WTC11 (cell line): ENCODE results near the gene MBD3L4. TPM values are rescaled to one million over a fixed set of nuclear protein-coding genes. Genes with fewer than 3 reads are reported as not detected.

Experiments
- ATAC-seq: fragments of 200-7000 bp; cut with Tn5 transposase; 2 replicates; pipeline ENCODE4 v1.10.0; 2021; ENCODE audit warnings: mild to moderate bottlenecking, moderate library complexity
- CTCF ChIA-PET: fragments of 300-600 bp; sonication (Branson Sonifier 250); formaldehyde crosslinking; loops from one replicate; lab custom pipeline; 2021; ENCODE audit warnings: antibody characterized with exemption; lab: Charles Lee
- POLR2A ChIA-PET: fragments of 350-600 bp; sonication (Branson Sonifier 250); formaldehyde crosslinking; loops from one replicate; lab custom pipeline; 2021; ENCODE audit warnings: antibody characterized with exemption; lab: Charles Lee
- DNase-seq: peaks from one replicate; pipeline ENCODE4 v3.0.0; 2021; ENCODE audit warnings: low spot score
- H3K27ac Mint-ChIP-seq: 2 replicates; pipeline ENCODE4 v1.8.0; 2021; ENCODE audit warnings: mixed read lengths
- H3K27me3 Mint-ChIP-seq: 2 replicates; pipeline ENCODE4 v1.8.0; 2021; ENCODE audit warnings: low read depth, mild to moderate bottlenecking, moderate library complexity, mixed read lengths
- H3K36me3 Mint-ChIP-seq: 2 replicates; pipeline ENCODE4 v1.8.0; 2021; ENCODE audit warnings: mixed read lengths
- H3K4me1 Mint-ChIP-seq: 2 replicates; pipeline ENCODE4 v1.8.0; 2022; ENCODE audit warnings: mixed read lengths
- H3K4me3 Mint-ChIP-seq: 2 replicates; pipeline ENCODE4 v1.8.0; 2021; ENCODE audit warnings: mild to moderate bottlenecking, moderate library complexity, mixed read lengths
- H3K9me3 Mint-ChIP-seq: 2 replicates; pipeline ENCODE4 v1.8.0; 2021; ENCODE audit warnings: mixed read lengths
- FOXK1 ChIP-seq: sonication (generic); formaldehyde crosslinking; IDR thresholded peaks from 2 replicates; pipeline ENCODE4 v1.8.0; 2022; ENCODE audit warnings: mild to moderate bottlenecking, moderate library complexity, missing genetic modification reagents
- GTF2I ChIP-seq: fragments of 250-450 bp; sonication (Bioruptor Pico); conservative IDR thresholded peaks from 2 replicates; pipeline ENCODE4 v1.4.0; 2021; ENCODE audit warnings: mild to moderate bottlenecking
- IRF2 ChIP-seq: sonication (generic); formaldehyde crosslinking; IDR thresholded peaks from 2 replicates; pipeline ENCODE4 v1.8.0; 2022; ENCODE audit warnings: low read depth, missing genetic modification reagents, borderline replicate concordance
- JAZF1 ChIP-seq: fragments of 250-450 bp; sonication (Bioruptor Pico); IDR thresholded peaks from 2 replicates; pipeline ENCODE4 v1.9.0; 2021; ENCODE audit warnings: moderate library complexity, mild to moderate bottlenecking, inconsistent platforms
- MYBL2 ChIP-seq: sonication (generic); formaldehyde crosslinking; IDR thresholded peaks from 2 replicates; pipeline ENCODE4 v1.8.1; 2023; ENCODE audit warnings: mild to moderate bottlenecking, moderate library complexity, missing genetic modification reagents
- NFATC4 ChIP-seq: fragments of 250-450 bp; sonication (Bioruptor Pico); IDR thresholded peaks from 2 replicates; pipeline ENCODE4 v1.9.0; 2021; ENCODE audit warnings: mild to moderate bottlenecking
- NR1H2 ChIP-seq: sonication (generic); formaldehyde crosslinking; IDR thresholded peaks from 2 replicates; pipeline ENCODE4 v1.9.0; 2021; ENCODE audit warnings: mild to moderate bottlenecking, moderate library complexity, missing genetic modification reagents
- NR2C2 ChIP-seq: sonication (generic); formaldehyde crosslinking; IDR thresholded peaks from 2 replicates; pipeline ENCODE4 v1.8.0; 2022; ENCODE audit warnings: mild to moderate bottlenecking, missing genetic modification reagents
- TCF7 ChIP-seq: sonication (generic); formaldehyde crosslinking; IDR thresholded peaks from 2 replicates; pipeline ENCODE4 v1.8.0; 2022; ENCODE audit warnings: mild to moderate bottlenecking, low read depth, missing genetic modification reagents, moderate library complexity
- ZNF138 ChIP-seq: sonication (generic); formaldehyde crosslinking; conservative IDR thresholded peaks from 2 replicates; pipeline ENCODE4 v1.8.1; 2022; ENCODE audit warnings: mild to moderate bottlenecking, moderate library complexity, missing genetic modification reagents
- ZNF317 ChIP-seq: sonication (generic); formaldehyde crosslinking; IDR thresholded peaks from 2 replicates; pipeline ENCODE4 v1.8.1; 2023; ENCODE audit warnings: low read depth, mild to moderate bottlenecking, moderate library complexity, missing genetic modification reagents, borderline replicate concordance
- ZNF396 ChIP-seq: fragments of 250-450 bp; sonication (Bioruptor Pico); IDR thresholded peaks from 2 replicates; pipeline ENCODE4 v1.8.0; 2021; ENCODE audit warnings: mild to moderate bottlenecking, moderate library complexity, borderline replicate concordance
- ZSCAN18 ChIP-seq: fragments of 250-450 bp; sonication (Bioruptor Pico); IDR thresholded peaks from 2 replicates; pipeline ENCODE4 v2.1.2; 2022; ENCODE audit warnings: mild to moderate bottlenecking, moderate library complexity
- total RNA-seq: library from RNA; stranded (reverse); gene quantifications from 3 replicates; pipeline ENCODE4 v1.2.3, GENCODE V29; 2021
- TF ChIP-seq, protein P1 (sequence below): sonication (generic); formaldehyde crosslinking; IDR thresholded peaks from 2 replicates; pipeline ENCODE4 v1.8.1; 2023; ENCODE audit warnings: mild to moderate bottlenecking, moderate library complexity, missing genetic modification reagents
- TF ChIP-seq, protein P2 (sequence below): sonication (generic); formaldehyde crosslinking; IDR thresholded peaks from 2 replicates; pipeline ENCODE4 v1.8.0; 2022; ENCODE audit warnings: mild to moderate bottlenecking, missing genetic modification reagents
- TF ChIP-seq, protein P3 (sequence below): fragments of 250-450 bp; sonication (Bioruptor Pico); IDR thresholded peaks from 2 replicates; pipeline ENCODE4 v1.9.0; 2021; ENCODE audit warnings: mild to moderate bottlenecking
- TF ChIP-seq, protein P4 (sequence below): fragments of 250-450 bp; sonication (Bioruptor Pico); IDR thresholded peaks from 2 replicates; pipeline ENCODE4 v1.9.0; 2021; ENCODE audit warnings: moderate library complexity, mild to moderate bottlenecking, inconsistent platforms, borderline replicate concordance
- TF ChIP-seq, protein P5 (sequence below): sonication (generic); formaldehyde crosslinking; IDR thresholded peaks from 2 replicates; pipeline ENCODE4 v1.8.1; 2022; ENCODE audit warnings: low read depth, missing genetic modification reagents, borderline replicate concordance

Gene MBD3L4
- total RNA-seq, 1 experiment from 2014 or later: not detected

- POLR2A ChIA-PET: no interaction called here
- peaks cover 83% of the 10 kb centered on the region for H3K36me3 Mint-ChIP-seq
- ATAC-seq: no peak
- CTCF ChIA-PET: no interaction called here
- H3K4me3 Mint-ChIP-seq: no peak overlapping the region
- TF ChIP-seq ZSCAN18 (no peak), NR2C2 (CRISPR knock-in tag) (no peak), ZNF317 (CRISPR knock-in tag) (peak; percentile 84)
- TF ChIP-seq, all 79 proteins: peak for 1
- H3K27ac Mint-ChIP-seq: no peak overlapping the region
- H3K9me3 Mint-ChIP-seq: peaks cover 58% of the 10 kb centered on the region
- no peak for DNase-seq
- H3K4me1 Mint-ChIP-seq: no peaks in the 10 kb centered on the region
- peaks cover 9% of the 10 kb centered on the region for H3K27me3 Mint-ChIP-seq
Observed at GRCh38 chr19:7078008-7078407, 38.0 kb upstream of the MBD3L4 start.

- TF ChIP-seq, protein P1, sequence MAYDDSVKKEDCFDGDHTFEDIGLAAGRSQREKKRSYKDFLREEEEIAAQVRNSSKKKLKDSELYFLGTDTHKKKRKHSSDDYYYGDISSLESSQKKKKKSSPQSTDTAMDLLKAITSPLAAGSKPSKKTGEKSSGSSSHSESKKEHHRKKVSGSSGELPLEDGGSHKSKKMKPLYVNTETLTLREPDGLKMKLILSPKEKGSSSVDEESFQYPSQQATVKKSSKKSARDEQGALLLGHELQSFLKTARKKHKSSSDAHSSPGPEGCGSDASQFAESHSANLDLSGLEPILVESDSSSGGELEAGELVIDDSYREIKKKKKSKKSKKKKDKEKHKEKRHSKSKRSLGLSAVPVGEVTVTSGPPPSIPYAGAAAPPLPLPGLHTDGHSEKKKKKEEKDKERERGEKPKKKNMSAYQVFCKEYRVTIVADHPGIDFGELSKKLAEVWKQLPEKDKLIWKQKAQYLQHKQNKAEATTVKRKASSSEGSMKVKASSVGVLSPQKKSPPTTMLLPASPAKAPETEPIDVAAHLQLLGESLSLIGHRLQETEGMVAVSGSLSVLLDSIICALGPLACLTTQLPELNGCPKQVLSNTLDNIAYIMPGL: no peak
- TF ChIP-seq ZNF138: no peak
- TF ChIP-seq NR2C2 (CRISPR knock-in tag): no peak
- TF ChIP-seq, protein P2, sequence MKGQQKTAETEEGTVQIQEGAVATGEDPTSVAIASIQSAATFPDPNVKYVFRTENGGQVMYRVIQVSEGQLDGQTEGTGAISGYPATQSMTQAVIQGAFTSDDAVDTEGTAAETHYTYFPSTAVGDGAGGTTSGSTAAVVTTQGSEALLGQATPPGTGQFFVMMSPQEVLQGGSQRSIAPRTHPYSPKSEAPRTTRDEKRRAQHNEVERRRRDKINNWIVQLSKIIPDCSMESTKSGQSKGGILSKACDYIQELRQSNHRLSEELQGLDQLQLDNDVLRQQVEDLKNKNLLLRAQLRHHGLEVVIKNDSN (CRISPR knock-in tag): no peak
- TF ChIP-seq NR1H2 (CRISPR knock-in tag): no peak
- no peak for TF ChIP-seq ZNF317 (CRISPR knock-in tag)
- ATAC-seq: no peak
- Mint-ChIP-seq H3K4me3 (no peak overlapping the region), H3K36me3 (peaks cover 75% of the 10 kb centered on the region), H3K4me1 (no peaks in the 10 kb centered on the region), H3K27ac (no peak overlapping the region), H3K9me3 (peaks cover 41% of the 10 kb centered on the region), H3K27me3 (no peaks in the 10 kb centered on the region)
- POLR2A ChIA-PET: no interaction called here
- CTCF ChIA-PET: no interaction called here
- no peak for DNase-seq
Observed at GRCh38 chr19:7076151-7076550, 36.2 kb upstream of the MBD3L4 start.

DNA sequence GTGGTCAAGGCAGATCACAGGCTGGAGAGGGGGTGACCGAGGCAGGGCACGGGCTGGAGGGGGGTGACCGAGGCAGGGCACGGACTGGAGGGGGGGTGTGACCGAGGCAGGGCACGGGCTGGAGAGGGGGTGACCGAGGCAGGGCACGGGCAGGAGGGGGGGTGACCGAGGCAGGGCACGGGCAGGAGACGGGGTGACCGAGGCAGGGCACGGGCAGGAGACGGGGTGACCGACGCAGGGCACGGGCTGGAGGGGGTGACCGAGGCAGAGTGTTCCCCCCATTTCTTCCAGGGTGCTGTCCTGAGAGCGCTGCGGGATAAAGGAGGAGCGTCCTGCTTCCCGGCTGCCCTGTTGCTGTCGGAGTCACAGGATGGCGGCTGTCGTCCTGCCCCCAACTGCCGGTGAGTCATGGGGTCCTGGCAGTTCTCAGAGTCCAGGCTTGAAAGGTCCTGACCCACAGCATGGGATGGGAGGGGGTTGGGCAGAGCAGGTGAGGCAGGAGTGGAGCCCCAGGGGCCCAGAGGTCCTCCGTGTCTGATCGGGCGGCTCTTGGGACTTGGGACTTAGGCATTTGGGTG lies 34.8 kb upstream of the MBD3L4 start:
- ChIA-PET CTCF (no interaction called here), POLR2A (no interaction called here)
- peaks cover 32% of the 10 kb centered on the region for H3K9me3 Mint-ChIP-seq
- H3K36me3 Mint-ChIP-seq: peaks cover 63% of the 10 kb centered on the region
- DNase-seq: no peak
- ATAC-seq: no peak
- TF ChIP-seq GTF2I (CRISPR knock-in tag) (no peak), ZSCAN18 (no peak), TCF7 (CRISPR knock-in tag) (no peak), JAZF1 (CRISPR knock-in tag) (no peak), MYBL2 (CRISPR knock-in tag) (no peak), NFATC4 (CRISPR knock-in tag) (no peak), IRF2 (CRISPR knock-in tag) (no peak), FOXK1 (CRISPR knock-in tag) (no peak), ZNF396 (no peak)
- TF ChIP-seq, protein P3, sequence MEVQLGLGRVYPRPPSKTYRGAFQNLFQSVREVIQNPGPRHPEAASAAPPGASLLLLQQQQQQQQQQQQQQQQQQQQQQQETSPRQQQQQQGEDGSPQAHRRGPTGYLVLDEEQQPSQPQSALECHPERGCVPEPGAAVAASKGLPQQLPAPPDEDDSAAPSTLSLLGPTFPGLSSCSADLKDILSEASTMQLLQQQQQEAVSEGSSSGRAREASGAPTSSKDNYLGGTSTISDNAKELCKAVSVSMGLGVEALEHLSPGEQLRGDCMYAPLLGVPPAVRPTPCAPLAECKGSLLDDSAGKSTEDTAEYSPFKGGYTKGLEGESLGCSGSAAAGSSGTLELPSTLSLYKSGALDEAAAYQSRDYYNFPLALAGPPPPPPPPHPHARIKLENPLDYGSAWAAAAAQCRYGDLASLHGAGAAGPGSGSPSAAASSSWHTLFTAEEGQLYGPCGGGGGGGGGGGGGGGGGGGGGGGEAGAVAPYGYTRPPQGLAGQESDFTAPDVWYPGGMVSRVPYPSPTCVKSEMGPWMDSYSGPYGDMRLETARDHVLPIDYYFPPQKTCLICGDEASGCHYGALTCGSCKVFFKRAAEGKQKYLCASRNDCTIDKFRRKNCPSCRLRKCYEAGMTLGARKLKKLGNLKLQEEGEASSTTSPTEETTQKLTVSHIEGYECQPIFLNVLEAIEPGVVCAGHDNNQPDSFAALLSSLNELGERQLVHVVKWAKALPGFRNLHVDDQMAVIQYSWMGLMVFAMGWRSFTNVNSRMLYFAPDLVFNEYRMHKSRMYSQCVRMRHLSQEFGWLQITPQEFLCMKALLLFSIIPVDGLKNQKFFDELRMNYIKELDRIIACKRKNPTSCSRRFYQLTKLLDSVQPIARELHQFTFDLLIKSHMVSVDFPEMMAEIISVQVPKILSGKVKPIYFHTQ (CRISPR knock-in tag): no peak
- TF ChIP-seq, protein P4, sequence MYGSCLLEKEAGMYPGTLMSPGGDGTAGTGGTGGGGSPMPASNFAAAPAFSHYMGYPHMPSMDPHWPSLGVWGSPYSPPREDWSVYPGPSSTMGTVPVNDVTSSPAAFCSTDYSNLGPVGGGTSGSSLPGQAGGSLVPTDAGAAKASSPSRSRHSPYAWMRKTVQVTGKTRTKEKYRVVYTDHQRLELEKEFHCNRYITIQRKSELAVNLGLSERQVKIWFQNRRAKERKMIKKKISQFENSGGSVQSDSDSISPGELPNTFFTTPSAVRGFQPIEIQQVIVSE (CRISPR knock-in tag): no peak
- TF ChIP-seq, protein P5, sequence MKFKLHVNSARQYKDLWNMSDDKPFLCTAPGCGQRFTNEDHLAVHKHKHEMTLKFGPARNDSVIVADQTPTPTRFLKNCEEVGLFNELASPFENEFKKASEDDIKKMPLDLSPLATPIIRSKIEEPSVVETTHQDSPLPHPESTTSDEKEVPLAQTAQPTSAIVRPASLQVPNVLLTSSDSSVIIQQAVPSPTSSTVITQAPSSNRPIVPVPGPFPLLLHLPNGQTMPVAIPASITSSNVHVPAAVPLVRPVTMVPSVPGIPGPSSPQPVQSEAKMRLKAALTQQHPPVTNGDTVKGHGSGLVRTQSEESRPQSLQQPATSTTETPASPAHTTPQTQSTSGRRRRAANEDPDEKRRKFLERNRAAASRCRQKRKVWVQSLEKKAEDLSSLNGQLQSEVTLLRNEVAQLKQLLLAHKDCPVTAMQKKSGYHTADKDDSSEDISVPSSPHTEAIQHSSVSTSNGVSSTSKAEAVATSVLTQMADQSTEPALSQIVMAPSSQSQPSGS (CRISPR knock-in tag): no peak
- H3K27me3 Mint-ChIP-seq: no peaks in the 10 kb centered on the region
- H3K4me3 Mint-ChIP-seq: no peak overlapping the region
- H3K27ac Mint-ChIP-seq: no peak overlapping the region
- H3K4me1 Mint-ChIP-seq: no peaks in the 10 kb centered on the region
